H1 (cell line): Measurements from ENCODE around the gene NPM1. TPM values are rescaled to one million over a fixed set of nuclear protein-coding genes. Genes with fewer than 3 reads are reported as not detected.
A peak's percentile ranks its signal among the peaks of the same experiment; 100 is the strongest.

ENCODE experiments used
- CTCF ChIA-PET: fragments of 300-600 bp; sonication (Branson Sonifier 250); formaldehyde crosslinking; loops from one replicate; lab custom pipeline; 2021; ENCODE audit not compliant: partially characterized antibody; lab: Charles Lee
- POLR2A ChIA-PET: fragments of 300-600 bp; sonication (Branson Sonifier 250); formaldehyde crosslinking; loops from one replicate; lab custom pipeline; 2021; ENCODE audit warnings: inconsistent platforms; ENCODE audit not compliant: partially characterized antibody; lab: Charles Lee
- DNase-seq, 2 experiments: peaks; one replicate each; pipeline versions ENCODE4 v3.0.0 to v3.0.0-alpha.2; 2010 to 2022; ENCODE audit warnings: low spot score in 2 of 2, low read depth in 1 of 2, mixed read lengths in 1 of 2
- FAIRE-seq: peaks from 2 replicates; lab custom pipeline; 2011; peaks lifted over from hg19 to GRCh38; lab: Jason Lieb, UNC
- H2AFZ ChIP-seq: 2 replicates; pipeline ENCODE4 v1.8.1; 2012; ENCODE audit warnings: low read length, inconsistent platforms
- H2AK5ac ChIP-seq: 2 replicates; pipeline ENCODE4 v1.6.1; 2013; ENCODE audit warnings: low read depth, low read length
- H2BK120ac ChIP-seq: replicated peaks from 2 replicates; pipeline ENCODE3; 2013; ENCODE audit warnings: low read depth, low read length, inconsistent platforms
- H2BK12ac ChIP-seq: 2 replicates; pipeline ENCODE4 v1.6.1; 2013; ENCODE audit warnings: low read depth, low read length
- H2BK15ac ChIP-seq: 2 replicates; pipeline ENCODE4 v1.6.1; 2013; ENCODE audit warnings: low read length
- H2BK20ac ChIP-seq: 2 replicates; pipeline ENCODE4 v1.6.1; 2013; ENCODE audit warnings: low read length
- H2BK5ac ChIP-seq: 2 replicates; pipeline ENCODE4 v1.6.1; 2013; ENCODE audit warnings: low read depth, low read length
- H3K14ac ChIP-seq: 2 replicates; pipeline ENCODE4 v1.6.1; 2013; ENCODE audit warnings: inconsistent platforms; ENCODE audit not compliant: insufficient read length
- H3K18ac ChIP-seq: 2 replicates; pipeline ENCODE4 v1.6.1; 2013; ENCODE audit warnings: low read length; ENCODE audit errors: extremely low read depth
- H3K23ac ChIP-seq: 2 replicates; pipeline ENCODE4 v1.6.1; 2013; ENCODE audit warnings: inconsistent platforms; ENCODE audit not compliant: insufficient read length
- H3K23me2 ChIP-seq: 2 replicates; pipeline ENCODE4 v1.6.1; 2013; ENCODE audit warnings: low read depth, low read length
- H3K27ac ChIP-seq: 2 replicates; pipeline ENCODE4 v1.6.1; 2011; ENCODE audit warnings: low read depth, low read length, inconsistent platforms
- H3K27me3 ChIP-seq, 4 experiments: replicated peaks in 1 of 4; 1 replicate in 1 of 4; 2 replicates in 3 of 4; pipeline versions ENCODE4 v1.6.1 to v1.8.1; 2011 to 2013; ENCODE audit warnings: low read length in 3 of 4, mild to moderate bottlenecking in 3 of 4, inconsistent platforms in 2 of 4, mixed read lengths in 2 of 4, moderate library complexity in 1 of 4; ENCODE audit not compliant: control insufficient read depth in 3 of 4, insufficient read depth in 3 of 4; ENCODE audit errors: extremely low read depth in 1 of 4
- H3K36me3 ChIP-seq, 4 experiments: 2 replicates each; pipeline versions ENCODE4 v1.6.1 to v1.8.1; 2011 to 2013; ENCODE audit warnings: mild to moderate bottlenecking in 4 of 4, low read length in 3 of 4, moderate library complexity in 2 of 4, control low read depth in 1 of 4, inconsistent platforms in 1 of 4; ENCODE audit not compliant: insufficient read depth in 4 of 4, control insufficient read depth in 2 of 4
- H3K4ac ChIP-seq: replicated peaks from 2 replicates; pipeline ENCODE3; 2013; ENCODE audit warnings: low read length, low read depth, mixed read lengths, inconsistent platforms; ENCODE audit not compliant: insufficient read length
- H3K4me1 ChIP-seq, 4 experiments: replicated peaks in 1 of 4; 1 replicate in 1 of 4; 2 replicates in 3 of 4; pipeline versions ENCODE4 v1.6.1 to v1.8.1; 2011 to 2013; ENCODE audit warnings: low read length in 3 of 4, inconsistent platforms in 2 of 4, mixed read lengths in 1 of 4; ENCODE audit not compliant: insufficient read depth in 4 of 4, control insufficient read depth in 3 of 4
- H3K4me2 ChIP-seq, 2 experiments: 2 replicates each; pipeline versions ENCODE4 v1.6.1 to v1.8.1; 2011 to 2013; ENCODE audit warnings: low read depth in 2 of 2, low read length in 2 of 2, control low read depth in 1 of 2, inconsistent platforms in 1 of 2, mild to moderate bottlenecking in 1 of 2; ENCODE audit not compliant: insufficient read depth in 1 of 2
- H3K4me3 ChIP-seq, 4 experiments: fragments of 200-600, 300-600 bp in 1 of 4; sonication (generic), shearing (Covaris generic), sonication (Bioruptor Twin) in 1 of 4; 2 replicates each; pipeline versions ENCODE4 v1.5.1 to v1.8.1; 2011 to 2016; ENCODE audit warnings: low read length in 4 of 4, low read depth in 3 of 4, control low read depth in 2 of 4, inconsistent platforms in 2 of 4, mild to moderate bottlenecking in 2 of 4, mixed read lengths in 1 of 4, moderate library complexity in 1 of 4; ENCODE audit not compliant: insufficient read depth in 2 of 4; ENCODE audit errors: extremely low read depth in 1 of 4
- H3K56ac ChIP-seq: replicated peaks from 2 replicates; pipeline ENCODE3; 2013; ENCODE audit warnings: low read depth, mild to moderate bottlenecking, mixed read lengths, low read length, inconsistent platforms; ENCODE audit not compliant: insufficient read length
- H3K79me1 ChIP-seq: 2 replicates; pipeline ENCODE4 v1.6.1; 2013; ENCODE audit warnings: low read depth, low read length, control low read depth
- H3K79me2 ChIP-seq, 2 experiments: 2 replicates each; pipeline versions ENCODE4 v1.6.1 to v1.8.1; 2012 to 2013; ENCODE audit warnings: low read length in 2 of 2, mild to moderate bottlenecking in 2 of 2, inconsistent platforms in 1 of 2; ENCODE audit not compliant: insufficient read depth in 2 of 2, control insufficient read depth in 1 of 2
- H3K9ac ChIP-seq, 4 experiments: replicated peaks in 1 of 4; 1 replicate in 1 of 4; 2 replicates in 3 of 4; pipeline versions ENCODE4 v1.6.1 to v1.8.1; 2011 to 2013; ENCODE audit warnings: low read depth in 3 of 4, low read length in 3 of 4, control low read depth in 2 of 4, mild to moderate bottlenecking in 2 of 4, moderate library complexity in 2 of 4, inconsistent platforms in 1 of 4; ENCODE audit errors: extremely low read depth in 1 of 4
- H3K9me3 ChIP-seq, 2 experiments: 2 replicates each; pipeline versions ENCODE4 v1.6.1 to v1.8.1; 2012 to 2013; ENCODE audit warnings: mild to moderate bottlenecking in 2 of 2, moderate library complexity in 2 of 2, control low read depth in 1 of 2, inconsistent platforms in 1 of 2, low read depth in 1 of 2, low read length in 1 of 2, mixed read lengths in 1 of 2; ENCODE audit not compliant: insufficient read depth in 2 of 2
- H4K20me1 ChIP-seq, 2 experiments: replicated peaks in 1 of 2; 2 replicates each; pipeline versions ENCODE3 to v1.8.1; 2011 to 2013; ENCODE audit warnings: inconsistent platforms in 2 of 2, low read length in 2 of 2, mild to moderate bottlenecking in 1 of 2; ENCODE audit not compliant: insufficient read depth in 2 of 2, control insufficient read depth in 1 of 2
- H4K5ac ChIP-seq: 2 replicates; pipeline ENCODE4 v1.6.1; 2013; ENCODE audit warnings: low read length, low read depth, mixed read lengths, inconsistent platforms; ENCODE audit not compliant: insufficient read length
- H4K8ac ChIP-seq: 2 replicates; pipeline ENCODE4 v1.8.0; 2013; ENCODE audit warnings: mild to moderate bottlenecking, moderate library complexity, low read length, inconsistent platforms; ENCODE audit not compliant: insufficient read depth; ENCODE audit errors: extremely low read depth
- H4K91ac ChIP-seq: replicated peaks from 2 replicates; pipeline ENCODE3; 2013; ENCODE audit warnings: low read length, mixed read lengths, inconsistent platforms; ENCODE audit not compliant: insufficient read length
- ASH2L ChIP-seq: fragments of 200-600, 300-600 bp; sonication (generic); IDR thresholded peaks from one replicate; pipeline ENCODE4 v1.7.1; 2017; ENCODE audit warnings: low read length
- EZH2 ChIP-seq: fragments of 200-600 bp; sonication (generic); IDR thresholded peaks from 2 replicates; pipeline ENCODE4 v1.7.1; 2012; ENCODE audit warnings: low read depth, mild to moderate bottlenecking, moderate library complexity, low read length, inconsistent platforms; ENCODE audit not compliant: severe bottlenecking
- HDAC2 ChIP-seq, 2 experiments: fragments of 300-600 bp in 1 of 2; sonication (generic) in 1 of 2; IDR thresholded peaks; 2 replicates each; pipeline ENCODE4 v1.6.1; 2011 to 2012; ENCODE audit warnings: low read depth in 2 of 2, low read length in 2 of 2, mild to moderate bottlenecking in 2 of 2, moderate library complexity in 2 of 2, borderline replicate concordance in 1 of 2, inconsistent platforms in 1 of 2
- JUN ChIP-seq: IDR thresholded peaks from 2 replicates; pipeline ENCODE4 v1.6.1; 2011; ENCODE audit warnings: low read depth, mild to moderate bottlenecking, improper control_type of control experiment, low read length
- SIN3A ChIP-seq, 2 experiments: IDR thresholded peaks in 1 of 2; conservative IDR thresholded peaks in 1 of 2; 2 replicates each; pipeline ENCODE4 v1.6.1; 2011 to 2012; ENCODE audit warnings: low read length in 2 of 2, improper control_type of control experiment in 1 of 2, low read depth in 1 of 2, mild to moderate bottlenecking in 1 of 2
- SP4 ChIP-seq: IDR thresholded peaks from 2 replicates; pipeline ENCODE4 v1.6.1; 2012; ENCODE audit warnings: low read length, inconsistent platforms
- SUZ12 ChIP-seq: fragments of 200-600 bp; sonication (generic); IDR thresholded peaks from 2 replicates; pipeline ENCODE4 v1.6.1; 2012; ENCODE audit warnings: mild to moderate bottlenecking, inconsistent platforms, low read length, moderate library complexity, mixed read lengths
- WGBS, 2 experiments: shearing (Covaris generic) in 1 of 2; methylation state at CpG; one replicate each; pipeline versions ENCODE4 v1.1.6 to v1.1.7; 2013 to 2015; ENCODE audit warnings: low lambda C conversion rate in 2 of 2, mixed read lengths in 2 of 2, inconsistent platforms in 1 of 2, low coverage in 1 of 2, missing lambda C conversion rate in 1 of 2; ENCODE audit not compliant: insufficient replicate concordance in 2 of 2, insufficient coverage in 1 of 2, insufficient read length in 1 of 2; ENCODE audit errors: extremely low coverage in 1 of 2, missing lambda C conversion rate in 1 of 2; 5-methylcytosine and 5-hydroxymethylcytosine counted together
- polyA plus RNA-seq, 7 experiments: library from polyadenylated mRNA; depleted of rRNA in 3 of 7; stranded (reverse) in 5 of 7; unstranded in 2 of 7; fragments of >200 nt in 5 of 7; fragments of 200-250 nt in 2 of 7; gene quantifications; 1 replicate in 5 of 7; 2 replicates in 1 of 7; 4 replicates in 1 of 7; pipeline versions ENCODE4 v1.2.1 to v1.2.3, GENCODE V29; 2011 to 2013; ENCODE audit warnings: missing spikeins in 2 of 7, mixed read lengths in 2 of 7
- total RNA-seq: library from RNA; stranded (reverse); fragmentation: NEBNext Ultra II Directional; extraction: Animal tissue kit (Norgen Biotek cat#: 25700); gene quantifications from 2 replicates; pipeline ENCODE4 v1.2.1, GENCODE V29; 2021
- TF ChIP-seq, protein P1 (sequence below): IDR thresholded peaks from 2 replicates; pipeline ENCODE4 v1.6.1; 2012; ENCODE audit warnings: inconsistent platforms
- TF ChIP-seq, protein P2 (sequence below): IDR thresholded peaks from 2 replicates; pipeline ENCODE4 v1.6.1; 2012; ENCODE audit warnings: inconsistent platforms

The NPM1 gene
- total and polyA plus RNA-seq, 2 of the 8 experiments (the other 6 are each of a cell fraction or from before 2014, with no cell fraction given): 2,182 to 4,042 TPM

DNA sequence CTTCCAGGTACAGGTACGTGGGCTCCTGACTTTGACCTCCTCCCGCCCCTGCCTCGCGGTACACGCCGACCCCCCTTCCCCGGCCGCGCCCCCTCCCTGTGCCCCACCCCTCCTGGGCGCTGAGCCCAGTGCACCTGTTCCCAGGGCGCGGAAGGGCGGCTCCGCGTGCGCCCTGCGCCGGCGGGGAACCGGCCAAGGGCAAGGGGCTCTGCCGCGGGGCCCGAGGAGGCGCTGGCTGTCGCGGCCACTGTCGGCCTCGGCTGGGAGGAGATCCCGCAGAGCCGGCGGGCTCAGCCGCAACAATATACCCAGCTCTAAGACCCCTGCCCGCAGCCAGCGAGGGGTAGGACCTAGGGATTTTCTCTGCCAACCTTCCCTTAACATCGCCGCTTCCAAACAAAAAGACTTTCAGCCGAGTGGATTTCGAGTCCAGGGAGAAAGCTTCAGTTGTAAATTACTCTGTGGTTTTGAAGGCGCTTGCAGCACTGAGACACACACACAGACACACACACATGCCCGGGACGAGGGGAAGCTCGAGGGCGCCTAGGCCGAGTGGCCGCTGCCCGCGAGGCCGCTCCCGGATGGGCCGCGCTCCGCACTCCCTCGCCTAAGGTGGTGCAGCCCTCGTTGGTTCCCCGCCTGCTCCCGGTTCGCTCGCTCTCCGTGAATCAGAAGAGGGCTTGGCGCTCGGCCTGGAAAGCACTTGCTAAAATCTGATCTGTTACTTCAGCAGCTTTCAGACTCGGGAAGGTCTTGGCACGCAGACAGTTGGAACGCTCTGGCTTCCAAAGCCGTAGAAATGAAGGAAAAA, 33.0 kb downstream of the NPM1 start:
- peak overlapping the region; percentile 31 to 69 (median 52) for H3K4me3 ChIP-seq
- H3K18ac ChIP-seq: peak overlapping the region; percentile 44; the same call in 1 of the 2 replicates
- H3K4me1 ChIP-seq: peaks cover 0 to 25% (median 15%) of the 10 kb centered on the region in 4 experiments; a peak in 6 of 7 replicates
- no peaks in the 10 kb centered on the region for H3K79me2 ChIP-seq
- no peak overlapping the region for H4K8ac ChIP-seq
- no peaks in the 10 kb centered on the region for H3K9me3 ChIP-seq
- H4K20me1 ChIP-seq: peaks cover 6 to 9% of the 10 kb centered on the region in 2 experiments
- DNase-seq: no peak
- no peak overlapping the region for H2BK20ac ChIP-seq
- H2BK15ac ChIP-seq: no peak overlapping the region
- no peaks in the 10 kb centered on the region for H3K79me1 ChIP-seq
- H2BK5ac ChIP-seq: no peak overlapping the region
- peak overlapping the region; percentile 46 to 97 for H3K4me2 ChIP-seq
- H4K91ac ChIP-seq: no peak overlapping the region
- H3K23ac ChIP-seq: no peak overlapping the region
- no peak overlapping the region for H2BK12ac ChIP-seq
- CTCF ChIA-PET: interaction anchor here (0.9 to 7.2 kb wide), 13 partner anchors 15 to 402 kb away, joined by 3 to 64 read pairs (median 4); no protein-coding TSS in a partner anchor
- no peak overlapping the region for H4K5ac ChIP-seq
- POLR2A ChIA-PET: interaction anchor here (0.9 to 7.3 kb wide), 4 partner anchors 16 to 32 kb away, joined by 3 to 75 read pairs (median 4); partner anchors contain the start of gene NPM1
- H2AK5ac ChIP-seq: no peak overlapping the region
- H3K23me2 ChIP-seq: peaks cover 10% of the 10 kb centered on the region
- no peak for FAIRE-seq
- no peak overlapping the region for H3K4ac ChIP-seq
- no peak overlapping the region for H3K27ac ChIP-seq
- H3K36me3 ChIP-seq: no peaks in the 10 kb centered on the region
- peak overlapping the region; percentile 20 for H3K56ac ChIP-seq
- H2BK120ac ChIP-seq: no peak overlapping the region
- H3K14ac ChIP-seq: no peak overlapping the region
- no peak overlapping the region for H3K9ac ChIP-seq
- peaks cover 22 to 37% (median 28%) of the 10 kb centered on the region in 4 experiments for H3K27me3 ChIP-seq
- WGBS, 2 experiments: 3% methylated on average over 35 of the region's 65 CpGs; no CpG with 5 or more reads in 1 of the 2 experiments
- H2AFZ ChIP-seq: no peak overlapping the region
- TF ChIP-seq, protein P1, sequence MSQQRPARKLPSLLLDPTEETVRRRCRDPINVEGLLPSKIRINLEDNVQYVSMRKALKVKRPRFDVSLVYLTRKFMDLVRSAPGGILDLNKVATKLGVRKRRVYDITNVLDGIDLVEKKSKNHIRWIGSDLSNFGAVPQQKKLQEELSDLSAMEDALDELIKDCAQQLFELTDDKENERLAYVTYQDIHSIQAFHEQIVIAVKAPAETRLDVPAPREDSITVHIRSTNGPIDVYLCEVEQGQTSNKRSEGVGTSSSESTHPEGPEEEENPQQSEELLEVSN: peak; percentile 54
- TF ChIP-seq JUN (no peak), SIN3A (conservative IDR thresholded peaks at IDR 0.05 in 1 of 2, IDR thresholded peaks at IDR 0.05 in 1 of 2; ENCODE audit: low read depth in 1 of 2, low read length in 2 of 2) (0 out of 4 replicates have a peak, but pooled peaks of 1 of the 2 experiments have one; percentile 15), SUZ12 (peak; percentile 86), HDAC2 (IDR thresholded peaks at IDR 0.05; ENCODE audit: borderline replicate concordance in 1 of 2, low read depth in 2 of 2, low read length in 2 of 2) (no peak), SP4 (0 out of 2 replicates have a peak, but pooled peaks have one; percentile 14), ASH2L (peak; percentile 42), EZH2 (peak; percentile 69)
- TF ChIP-seq, protein P2, sequence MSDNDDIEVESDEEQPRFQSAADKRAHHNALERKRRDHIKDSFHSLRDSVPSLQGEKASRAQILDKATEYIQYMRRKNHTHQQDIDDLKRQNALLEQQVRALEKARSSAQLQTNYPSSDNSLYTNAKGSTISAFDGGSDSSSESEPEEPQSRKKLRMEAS: peak; percentile 38; the same call in 1 of the 2 replicates
